ENCODE data around the gene ANXA6.

ANXA6 gene

DNA sequence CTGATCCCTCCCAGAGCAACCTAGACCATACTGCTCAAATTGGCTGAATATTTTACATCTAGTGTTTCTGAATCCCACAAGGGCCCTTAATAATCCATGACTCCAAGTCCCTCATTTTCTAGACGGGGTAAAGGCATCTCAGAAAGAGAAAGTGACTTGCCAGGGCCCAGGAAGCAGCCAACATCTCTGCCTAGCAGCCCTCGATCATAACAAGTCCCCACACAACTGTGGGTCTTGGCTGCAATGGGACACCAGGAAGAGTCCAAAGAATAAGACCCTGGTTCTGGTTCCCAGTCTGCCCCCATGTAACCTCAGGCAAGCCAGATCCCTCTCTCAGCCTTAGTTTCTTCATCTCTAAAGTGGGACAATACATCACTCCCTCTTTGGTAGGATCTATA lies 6.3 kb downstream of the ANXA6 start:
- H3K4me3 ChIP-seq (ENCODE audit: low read depth, low read length), result no peak overlapping the region
- TF ChIP-seq, protein P1, sequence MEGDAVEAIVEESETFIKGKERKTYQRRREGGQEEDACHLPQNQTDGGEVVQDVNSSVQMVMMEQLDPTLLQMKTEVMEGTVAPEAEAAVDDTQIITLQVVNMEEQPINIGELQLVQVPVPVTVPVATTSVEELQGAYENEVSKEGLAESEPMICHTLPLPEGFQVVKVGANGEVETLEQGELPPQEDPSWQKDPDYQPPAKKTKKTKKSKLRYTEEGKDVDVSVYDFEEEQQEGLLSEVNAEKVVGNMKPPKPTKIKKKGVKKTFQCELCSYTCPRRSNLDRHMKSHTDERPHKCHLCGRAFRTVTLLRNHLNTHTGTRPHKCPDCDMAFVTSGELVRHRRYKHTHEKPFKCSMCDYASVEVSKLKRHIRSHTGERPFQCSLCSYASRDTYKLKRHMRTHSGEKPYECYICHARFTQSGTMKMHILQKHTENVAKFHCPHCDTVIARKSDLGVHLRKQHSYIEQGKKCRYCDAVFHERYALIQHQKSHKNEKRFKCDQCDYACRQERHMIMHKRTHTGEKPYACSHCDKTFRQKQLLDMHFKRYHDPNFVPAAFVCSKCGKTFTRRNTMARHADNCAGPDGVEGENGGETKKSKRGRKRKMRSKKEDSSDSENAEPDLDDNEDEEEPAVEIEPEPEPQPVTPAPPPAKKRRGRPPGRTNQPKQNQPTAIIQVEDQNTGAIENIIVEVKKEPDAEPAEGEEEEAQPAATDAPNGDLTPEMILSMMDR (IDR thresholded peaks at IDR 0.05; ENCODE audit: low read depth, low read length), result no peak

DNA sequence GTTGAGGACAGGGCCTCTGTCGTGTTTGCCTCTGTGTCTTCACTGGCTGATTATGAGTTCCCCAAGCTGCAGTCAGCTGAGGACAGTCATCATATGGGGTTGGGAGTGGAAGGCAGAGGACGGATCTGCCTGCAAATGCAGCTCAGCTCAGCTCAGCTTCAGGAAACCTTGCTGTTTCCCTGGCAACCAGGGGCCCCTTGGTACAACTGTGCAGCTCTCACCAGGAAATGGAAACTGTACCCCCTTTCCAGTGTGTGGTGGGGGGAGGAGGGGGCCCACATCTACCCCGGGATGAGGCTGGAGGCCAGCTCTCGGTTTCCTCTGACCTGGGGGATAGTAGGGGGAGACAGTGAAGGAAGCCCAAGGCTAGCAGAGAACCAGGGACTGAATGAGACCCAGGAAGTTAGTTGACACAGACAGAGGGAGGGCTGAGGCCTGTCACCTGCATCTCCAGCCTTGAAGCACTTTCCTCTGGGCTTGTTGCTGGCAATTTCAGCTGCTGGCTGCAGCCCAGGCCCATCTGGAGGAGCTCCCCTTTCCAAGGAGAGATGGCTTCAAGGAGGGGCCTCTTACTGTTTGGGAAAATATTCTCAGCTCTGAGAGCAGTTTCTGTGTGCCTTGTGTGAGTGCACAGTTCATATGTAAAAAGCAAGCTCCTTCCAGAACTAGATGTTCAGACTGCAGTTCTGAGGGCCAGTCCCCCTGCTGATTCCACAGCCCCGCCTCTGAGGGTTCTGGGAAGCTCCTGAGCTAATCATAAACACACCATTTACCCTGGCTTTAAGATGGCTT lies 6.9 kb downstream of the ANXA6 start:
- no peak overlapping the region for H3K4me3 ChIP-seq (ENCODE audit: low read depth, low read length)
- TF ChIP-seq, protein P1 (IDR thresholded peaks at IDR 0.05; ENCODE audit: low read depth, low read length), result no peak

DNA sequence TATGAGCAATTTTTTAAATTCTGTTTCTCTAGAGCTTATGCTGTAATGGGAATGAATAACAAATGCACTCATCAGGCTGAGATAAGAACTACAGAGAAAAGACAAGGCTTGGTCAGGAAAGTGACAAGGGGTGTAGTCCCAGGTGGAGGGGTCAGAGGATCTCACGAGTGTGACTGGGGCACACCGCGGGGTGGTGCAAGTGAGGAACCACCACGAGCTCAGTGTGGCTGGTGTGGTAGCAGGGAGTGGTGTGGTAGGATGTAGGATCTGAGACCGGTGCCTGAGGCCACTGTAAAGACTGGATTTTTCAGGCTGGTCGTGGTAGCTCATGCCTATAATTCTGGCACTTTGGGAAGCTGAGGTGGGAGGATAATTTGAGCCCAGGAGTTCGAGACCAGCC lies 9.0 kb downstream of the ANXA6 start:
- TF ChIP-seq, protein P1 (IDR thresholded peaks at IDR 0.05; ENCODE audit: low read depth, low read length), result no peak
- H3K4me3 ChIP-seq (ENCODE audit: low read depth, low read length), result no peak overlapping the region

DNA sequence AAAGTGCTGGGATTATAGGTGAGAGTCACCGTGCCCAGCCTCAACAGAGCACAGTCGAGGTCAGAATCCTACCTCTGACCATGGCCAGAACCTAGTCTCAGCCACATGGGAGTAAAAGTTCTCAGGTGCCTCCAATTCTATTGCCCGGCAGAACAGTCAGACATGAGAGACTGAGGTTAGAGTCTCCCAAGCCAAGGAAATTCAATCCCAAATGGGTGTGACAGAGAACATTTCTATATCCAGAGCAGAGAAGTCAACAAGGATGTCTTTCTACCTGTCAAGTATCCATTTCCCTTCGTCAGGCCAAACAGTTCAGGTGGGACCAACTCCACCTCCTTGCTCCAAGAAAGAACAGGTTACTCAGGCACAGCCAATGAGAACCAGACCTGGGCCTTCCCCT lies 10.5 kb downstream of the ANXA6 start:
- TF ChIP-seq, protein P1 (IDR thresholded peaks at IDR 0.05; ENCODE audit: low read depth, low read length), result no peak
- H3K4me3 ChIP-seq (ENCODE audit: low read depth, low read length), result no peak overlapping the region

DNA sequence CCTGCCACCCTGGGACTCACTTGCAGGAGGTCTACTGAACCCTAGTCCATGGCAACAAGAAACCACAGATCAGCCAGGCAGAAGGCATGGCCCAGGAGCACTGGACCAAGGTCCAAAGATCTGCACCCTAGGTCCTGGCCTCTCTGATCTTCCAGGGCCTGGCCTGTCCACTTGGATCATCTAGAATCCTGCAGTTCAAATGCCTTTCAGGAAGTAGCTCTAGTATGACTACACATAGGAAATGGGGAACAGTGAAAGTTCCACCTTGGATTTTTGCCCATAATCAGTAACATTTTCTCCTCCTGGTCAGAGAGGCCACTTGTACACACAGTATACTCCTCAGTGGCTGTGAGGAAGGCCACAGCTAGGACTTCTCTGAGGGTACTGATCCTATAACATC lies 11.5 kb downstream of the ANXA6 start:
- H3K4me3 ChIP-seq (ENCODE audit: low read depth, low read length), result no peak overlapping the region
- TF ChIP-seq, protein P1 (IDR thresholded peaks at IDR 0.05; ENCODE audit: low read depth, low read length), result no peak

DNA sequence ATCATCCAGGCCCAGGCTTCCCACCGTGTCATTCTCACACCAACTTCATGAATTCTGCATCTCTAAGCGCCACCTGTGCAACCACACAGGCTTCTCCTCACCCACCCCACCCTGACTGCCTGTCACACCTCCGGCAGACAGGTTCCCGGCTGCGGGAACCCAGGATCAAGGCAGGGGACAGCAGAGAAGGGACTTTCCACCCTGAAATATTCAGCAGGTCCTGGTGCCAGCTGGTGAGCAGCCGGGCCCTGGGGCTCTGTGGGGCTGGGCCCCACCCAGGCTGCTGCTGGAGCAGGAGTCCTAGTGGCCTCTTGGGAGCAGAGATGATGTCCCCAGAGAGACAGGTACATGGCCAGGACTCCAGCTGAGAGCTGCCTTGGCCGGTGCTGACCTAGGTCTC lies 12.7 kb downstream of the ANXA6 start:
- TF ChIP-seq, protein P1 (IDR thresholded peaks at IDR 0.05; ENCODE audit: low read depth, low read length), result no peak
- no peak overlapping the region for H3K4me3 ChIP-seq (ENCODE audit: low read depth, low read length)

DNA sequence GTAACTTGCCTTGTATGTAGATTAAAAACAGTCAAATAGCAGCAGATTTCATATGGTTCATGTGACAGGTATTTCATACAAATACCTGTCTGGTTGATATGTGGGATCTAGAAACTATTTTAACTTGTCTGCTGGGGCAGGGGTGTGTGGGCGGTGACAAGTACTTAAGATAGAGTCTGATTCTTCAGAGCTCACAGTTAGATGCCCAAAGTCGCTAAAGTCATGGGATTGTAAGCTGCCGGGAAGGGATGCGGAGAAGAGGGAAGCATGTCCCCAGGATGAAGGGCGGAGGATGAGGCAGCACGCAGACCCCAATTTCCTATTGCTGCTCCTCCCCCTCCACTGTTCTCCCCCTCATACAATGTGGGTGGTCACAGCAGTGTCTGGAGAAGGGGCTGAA lies 13.3 kb downstream of the ANXA6 start:
- TF ChIP-seq, protein P1 (IDR thresholded peaks at IDR 0.05; ENCODE audit: low read depth, low read length), result no peak
- H3K4me3 ChIP-seq (ENCODE audit: low read depth, low read length), result no peak overlapping the region
